ENCODE results near the gene SLC15A3. TPM values are rescaled to one million over a fixed set of nuclear protein-coding genes. Genes with fewer than 3 reads are reported as not detected.
A peak's percentile ranks its signal among the peaks of the same experiment; 100 is the strongest.

SLC15A3 gene
- 10 to 100 TPM in 1 of 8 experiments, 1 to 10 TPM in 5, under 1 TPM in 2; 0.73 to 24.5 (median 5.8) TPM for total RNA-seq

- 0 to 61% (median 22%) methylated on average over 3 to 8 of the region's 23 CpGs; no CpG with 5 or more reads in 2 of the 10 experiments for WGBS, 10 experiments
- H3K27ac ChIP-seq, result no peak within 1 kb of the TSS
- peak in 5 of 8 experiments; percentile 8 to 72 (median 58) for ATAC-seq (replicated peaks in 6 of 8)
- H3K4me3 ChIP-seq, result no peak within 1 kb of the TSS
- H3K4me1 ChIP-seq (replicated peaks in 1 of 2), result peaks cover 17 to 34% of the 10 kb centered on the region in 2 donors
- in situ Hi-C loops (cut with MboI; ENCODE audit: low pct_unique_long_range_greater_than_20kb in 2 of 9, low sequenced_read_pairs in 9 of 9, unreplicated experiment in 9 of 9), result no loop called here
These were observed at the start of gene SLC15A3 for GRCh38 chr11:60951904-60952741. Gene SLC15A3, minus strand, starts transcription at chr11:60952176. Its CDS starts 625 bp downstream, at chr11:60951551.

GRCh38 chr11:61000426-61000825 is 48.5 kb upstream of the SLC15A3 start:
- in situ Hi-C loops (cut with MboI; ENCODE audit: low pct_unique_long_range_greater_than_20kb in 2 of 9, low sequenced_read_pairs in 9 of 9, unreplicated experiment in 9 of 9), result no loop called here
- H3K4me1 ChIP-seq (replicated peaks in 1 of 2), result peaks cover 13 to 24% of the 10 kb centered on the region in 2 donors
- no peak overlapping the region for H3K27ac ChIP-seq
- H3K4me3 ChIP-seq, result no peak overlapping the region
- ATAC-seq (replicated peaks in 6 of 8), result no peak
- 0 to 100% (median 82%) methylated on average over 1 to 6 of the region's 11 CpGs; no CpG with 5 or more reads in 4 of the 10 experiments for WGBS, 10 experiments

- peaks cover 3 to 16% of the 10 kb centered on the region in 2 donors for H3K4me1 ChIP-seq (replicated peaks in 1 of 2)
- no peak for ATAC-seq (replicated peaks in 6 of 8)
- no peak overlapping the region for H3K4me3 ChIP-seq
- H3K27ac ChIP-seq, result no peak overlapping the region
- in situ Hi-C loops (cut with MboI; ENCODE audit: low pct_unique_long_range_greater_than_20kb in 2 of 9, low sequenced_read_pairs in 9 of 9, unreplicated experiment in 9 of 9), result no loop called here
- 61 to 100% (median 99%) methylated on average over 1 to 7 of the region's 13 CpGs; no CpG with 5 or more reads in 4 of the 10 experiments for WGBS, 10 experiments
These were observed 44.6 kb upstream of the SLC15A3 start for GRCh38 chr11:60996381-60997138.

- no peak overlapping the region for H3K4me3 ChIP-seq
- no peak for ATAC-seq (replicated peaks in 6 of 8)
- peaks cover 3 to 16% of the 10 kb centered on the region in 2 donors for H3K4me1 ChIP-seq (replicated peaks in 1 of 2)
- WGBS, 10 experiments, result 83 to 100% (median 100%) methylated on average over 1 to 2 of the region's 7 CpGs; no CpG with 5 or more reads in 5 of the 10 experiments
- in situ Hi-C loops (cut with MboI; ENCODE audit: low pct_unique_long_range_greater_than_20kb in 2 of 9, low sequenced_read_pairs in 9 of 9, unreplicated experiment in 9 of 9), result no loop called here
- H3K27ac ChIP-seq, result no peak overlapping the region
These were observed 43.8 kb upstream of the SLC15A3 start for GRCh38 chr11:60995798-60996197.

- Histone ChIP-seq H3K27ac (no peak overlapping the region), H3K4me3 (no peak overlapping the region), H3K4me1 (replicated peaks in 1 of 2) (peaks cover 3 to 16% of the 10 kb centered on the region in 2 donors)
- ATAC-seq (replicated peaks in 6 of 8), result peak in 2 of 8 experiments; percentile 38 to 41
- in situ Hi-C loops (cut with MboI; ENCODE audit: low pct_unique_long_range_greater_than_20kb in 2 of 9, low sequenced_read_pairs in 9 of 9, unreplicated experiment in 9 of 9), result no loop called here
- WGBS, 10 experiments, result 12 to 100% (median 63%) methylated on average over 1 to 7 of the region's 7 CpGs
These were observed 42.6 kb upstream of the SLC15A3 start for GRCh38 chr11:60994541-60995080.

GRCh38 chr11:60993615-60994014 is 41.6 kb upstream of the SLC15A3 start:
- peaks cover 3 to 16% of the 10 kb centered on the region in 2 donors for H3K4me1 ChIP-seq (replicated peaks in 1 of 2)
- no peak overlapping the region for H3K4me3 ChIP-seq
- ATAC-seq (replicated peaks in 6 of 8), result no peak
- 5 to 93% (median 67%) methylated on average over 1 to 7 of the region's 7 CpGs; no CpG with 5 or more reads in 2 of the 10 experiments for WGBS, 10 experiments
- no peak overlapping the region for H3K27ac ChIP-seq
- in situ Hi-C loops (cut with MboI; ENCODE audit: low pct_unique_long_range_greater_than_20kb in 2 of 9, low sequenced_read_pairs in 9 of 9, unreplicated experiment in 9 of 9), result no loop called here

GRCh38 chr11:60992842-60993409 is 41.0 kb upstream of the SLC15A3 start:
- peak in 4 of 8 experiments; percentile 42 to 92 (median 72) for ATAC-seq (replicated peaks in 6 of 8)
- in situ Hi-C loops (cut with MboI; ENCODE audit: low pct_unique_long_range_greater_than_20kb in 2 of 9, low sequenced_read_pairs in 9 of 9, unreplicated experiment in 9 of 9), result no loop called here
- Histone ChIP-seq H3K27ac (no peak overlapping the region), H3K4me3 (no peak overlapping the region), H3K4me1 (replicated peaks in 1 of 2) (peaks cover 2 to 11% of the 10 kb centered on the region in 2 donors)
- 15 to 55% (median 27%) methylated on average over 1 to 5 of the region's 5 CpGs; no CpG with 5 or more reads in 4 of the 10 experiments for WGBS, 10 experiments

GRCh38 chr11:60991457-60991856 is 39.5 kb upstream of the SLC15A3 start:
- WGBS, 10 experiments, result 42 to 92% (median 64%) methylated on average over 1 to 4 of the region's 4 CpGs; no CpG with 5 or more reads in 3 of the 10 experiments
- in situ Hi-C loops (cut with MboI; ENCODE audit: low pct_unique_long_range_greater_than_20kb in 2 of 9, low sequenced_read_pairs in 9 of 9, unreplicated experiment in 9 of 9), result no loop called here
- H3K4me1 ChIP-seq (replicated peaks in 1 of 2), result peaks cover 0 to 8% of the 10 kb centered on the region in 2 donors
- no peak overlapping the region for H3K27ac ChIP-seq
- no peak for ATAC-seq (replicated peaks in 6 of 8)
- no peak overlapping the region for H3K4me3 ChIP-seq

GRCh38 chr11:60989093-60989650 is 37.2 kb upstream of the SLC15A3 start:
- Histone ChIP-seq H3K27ac (no peak overlapping the region), H3K4me1 (replicated peaks in 1 of 2) (peaks cover 0 to 8% of the 10 kb centered on the region in 2 donors), H3K4me3 (no peak overlapping the region)
- in situ Hi-C loops (cut with MboI; ENCODE audit: low pct_unique_long_range_greater_than_20kb in 2 of 9, low sequenced_read_pairs in 9 of 9, unreplicated experiment in 9 of 9), result no loop called here
- 19 to 80% (median 55%) methylated on average over 1 to 10 of the region's 12 CpGs; no CpG with 5 or more reads in 1 of the 10 experiments for WGBS, 10 experiments
- no peak for ATAC-seq (replicated peaks in 6 of 8)

- in situ Hi-C loops (cut with MboI; ENCODE audit: low pct_unique_long_range_greater_than_20kb in 2 of 9, low sequenced_read_pairs in 9 of 9, unreplicated experiment in 9 of 9), result no loop called here
- H3K4me3 ChIP-seq, result no peak overlapping the region
- WGBS, 10 experiments, result 0 to 100% (median 50%) methylated on average over 1 of the region's 2 CpGs; no CpG with 5 or more reads in 3 of the 10 experiments
- ATAC-seq (replicated peaks in 6 of 8), result no peak
- H3K27ac ChIP-seq, result no peak overlapping the region
- peaks cover 0 to 8% of the 10 kb centered on the region in 2 donors for H3K4me1 ChIP-seq (replicated peaks in 1 of 2)
These were observed 36.7 kb upstream of the SLC15A3 start for GRCh38 chr11:60988658-60989057.

GRCh38 chr11:60987577-60988277 is 35.8 kb upstream of the SLC15A3 start:
- ATAC-seq (replicated peaks in 6 of 8), result no peak
- Histone ChIP-seq H3K27ac (no peak overlapping the region), H3K4me1 (replicated peaks in 1 of 2) (no peaks in the 10 kb centered on the region), H3K4me3 (no peak overlapping the region)
- in situ Hi-C loops (cut with MboI; ENCODE audit: low pct_unique_long_range_greater_than_20kb in 2 of 9, low sequenced_read_pairs in 9 of 9, unreplicated experiment in 9 of 9), result no loop called here
- WGBS, 10 experiments, result 44 to 100% (median 79%) methylated on average over 2 to 8 of the region's 9 CpGs; no CpG with 5 or more reads in 2 of the 10 experiments
